ENCODE data around the gene RNF112. TPM values are rescaled to one million over a fixed set of nuclear protein-coding genes. Genes with fewer than 3 reads are reported as not detected.

The RNF112 gene
- total RNA-seq, 2 donors from 2014 or later: 0.67 to 1.2 TPM

- H3K9me3 ChIP-seq: no peaks in the 10 kb centered on the region
- TF ChIP-seq, protein P1, sequence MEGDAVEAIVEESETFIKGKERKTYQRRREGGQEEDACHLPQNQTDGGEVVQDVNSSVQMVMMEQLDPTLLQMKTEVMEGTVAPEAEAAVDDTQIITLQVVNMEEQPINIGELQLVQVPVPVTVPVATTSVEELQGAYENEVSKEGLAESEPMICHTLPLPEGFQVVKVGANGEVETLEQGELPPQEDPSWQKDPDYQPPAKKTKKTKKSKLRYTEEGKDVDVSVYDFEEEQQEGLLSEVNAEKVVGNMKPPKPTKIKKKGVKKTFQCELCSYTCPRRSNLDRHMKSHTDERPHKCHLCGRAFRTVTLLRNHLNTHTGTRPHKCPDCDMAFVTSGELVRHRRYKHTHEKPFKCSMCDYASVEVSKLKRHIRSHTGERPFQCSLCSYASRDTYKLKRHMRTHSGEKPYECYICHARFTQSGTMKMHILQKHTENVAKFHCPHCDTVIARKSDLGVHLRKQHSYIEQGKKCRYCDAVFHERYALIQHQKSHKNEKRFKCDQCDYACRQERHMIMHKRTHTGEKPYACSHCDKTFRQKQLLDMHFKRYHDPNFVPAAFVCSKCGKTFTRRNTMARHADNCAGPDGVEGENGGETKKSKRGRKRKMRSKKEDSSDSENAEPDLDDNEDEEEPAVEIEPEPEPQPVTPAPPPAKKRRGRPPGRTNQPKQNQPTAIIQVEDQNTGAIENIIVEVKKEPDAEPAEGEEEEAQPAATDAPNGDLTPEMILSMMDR (IDR thresholded peaks at IDR 0.05): no peak
- no peak for DNase-seq (ENCODE audit: low spot score)
- no peaks in the 10 kb centered on the region for H3K36me3 ChIP-seq
- no peaks in the 10 kb centered on the region for H3K4me1 ChIP-seq
- no peaks in the 10 kb centered on the region for H3K27me3 ChIP-seq
- no peak overlapping the region for H3K27ac ChIP-seq
- no peak overlapping the region for H3K4me3 ChIP-seq
Measured at GRCh38 chr17:19405114-19405513, 5.9 kb upstream of the RNF112 start.

DNA sequence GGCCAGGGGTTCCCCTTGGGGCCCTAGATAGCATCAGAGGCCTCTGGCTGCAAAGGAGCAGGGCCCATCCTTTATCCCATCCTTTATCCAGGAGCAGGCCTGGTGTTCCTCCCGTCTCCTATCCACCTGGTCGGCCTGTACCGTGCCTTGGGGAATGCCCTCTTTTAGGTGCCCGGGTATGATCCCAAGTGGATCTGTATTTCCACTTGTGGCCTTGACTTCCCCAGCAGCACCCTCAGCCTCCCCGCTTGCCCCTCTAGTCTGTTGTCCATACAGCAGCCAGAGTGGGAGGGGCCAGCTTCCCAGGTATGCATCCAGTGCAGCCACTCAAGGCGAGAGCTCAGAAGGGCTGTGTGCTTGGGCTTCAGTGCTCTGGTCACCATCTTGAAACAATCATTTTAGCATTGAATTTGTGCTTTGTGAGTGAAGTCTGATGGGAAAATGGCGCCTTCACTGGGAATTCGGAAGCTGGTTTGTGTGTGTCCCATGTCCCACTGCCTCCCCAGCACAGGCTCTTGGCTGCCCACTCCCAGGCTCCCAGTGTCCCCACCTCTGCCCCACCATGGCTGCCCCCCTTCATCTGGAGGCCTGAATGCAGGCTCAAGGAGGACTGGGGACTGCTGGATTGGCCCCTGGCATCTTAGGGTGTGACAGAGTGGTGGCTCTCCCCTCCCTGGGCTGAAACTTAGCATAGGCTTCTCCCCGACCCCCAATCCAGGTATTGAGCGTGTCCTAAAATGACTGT, 3.3 kb upstream of the RNF112 start:
- H3K4me3 ChIP-seq: no peak overlapping the region
- no peak for DNase-seq (ENCODE audit: low spot score)
- no peaks in the 10 kb centered on the region for H3K27me3 ChIP-seq
- H3K36me3 ChIP-seq: no peaks in the 10 kb centered on the region
- no peak overlapping the region for H3K27ac ChIP-seq
- H3K9me3 ChIP-seq: no peaks in the 10 kb centered on the region
- TF ChIP-seq, protein P1 (IDR thresholded peaks at IDR 0.05): no peak
- peaks cover 0 to 18% of the 10 kb centered on the region in 2 donors for H3K4me1 ChIP-seq

DNA sequence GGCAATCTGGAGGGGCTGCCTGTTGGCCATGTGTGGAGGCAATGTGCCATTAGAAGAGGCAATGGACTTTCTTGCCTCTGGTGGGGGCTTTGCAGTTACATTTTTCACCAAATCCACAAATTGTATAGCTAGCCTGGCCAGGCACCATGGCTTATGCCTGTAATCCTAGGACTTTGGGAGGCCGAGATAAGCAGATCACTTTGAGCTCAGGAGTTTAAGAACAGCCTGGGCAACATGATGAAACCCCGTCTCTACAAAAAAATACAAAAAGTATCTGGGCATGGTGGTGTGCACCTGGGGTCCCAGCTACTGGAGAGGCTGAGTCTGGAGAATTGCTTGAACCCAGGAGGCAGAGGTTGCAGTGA, 2.7 kb upstream of the RNF112 start:
- no peak overlapping the region for H3K4me3 ChIP-seq
- H3K36me3 ChIP-seq: no peaks in the 10 kb centered on the region
- DNase-seq (ENCODE audit: low spot score): no peak
- H3K27me3 ChIP-seq: no peaks in the 10 kb centered on the region
- no peaks in the 10 kb centered on the region for H3K9me3 ChIP-seq
- peaks cover 0 to 18% of the 10 kb centered on the region in 2 donors for H3K4me1 ChIP-seq
- TF ChIP-seq, protein P1 (IDR thresholded peaks at IDR 0.05): no peak
- H3K27ac ChIP-seq: no peak overlapping the region

DNA sequence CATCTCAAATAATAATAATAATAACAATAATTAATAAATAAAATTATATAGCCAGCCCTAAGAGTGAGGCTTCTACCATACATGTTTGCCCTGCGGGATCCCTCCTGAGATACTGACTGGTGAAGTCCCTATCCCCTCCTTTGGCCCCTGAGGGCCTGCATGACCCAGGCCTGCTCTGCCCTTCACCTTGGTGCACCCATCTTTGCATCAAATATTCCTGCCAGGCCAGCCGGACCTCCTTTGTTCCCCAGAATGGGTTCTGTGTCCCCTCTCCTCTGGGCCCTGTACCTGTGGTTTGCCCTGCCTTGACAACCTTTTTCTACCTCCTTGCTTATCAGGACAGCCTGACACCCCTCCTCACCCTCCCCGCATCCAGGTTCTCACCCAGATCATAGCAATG, 2.0 kb upstream of the RNF112 start:
- DNase-seq (ENCODE audit: low spot score): no peak
- Histone ChIP-seq H3K27ac (no peak overlapping the region), H3K4me1 (peaks cover 0 to 18% of the 10 kb centered on the region in 2 donors), H3K36me3 (no peaks in the 10 kb centered on the region), H3K27me3 (no peaks in the 10 kb centered on the region), H3K4me3 (no peak overlapping the region), H3K9me3 (no peaks in the 10 kb centered on the region)
- TF ChIP-seq, protein P1 (IDR thresholded peaks at IDR 0.05): no peak

GRCh38 chr17:19409509-19409908, 1.5 kb upstream of the RNF112 start:
- H3K9me3 ChIP-seq: no peaks in the 10 kb centered on the region
- H3K4me3 ChIP-seq: no peak overlapping the region
- no peaks in the 10 kb centered on the region for H3K36me3 ChIP-seq
- TF ChIP-seq, protein P1 (IDR thresholded peaks at IDR 0.05): no peak
- no peaks in the 10 kb centered on the region for H3K27me3 ChIP-seq
- H3K4me1 ChIP-seq: peaks cover 0 to 18% of the 10 kb centered on the region in 2 donors
- no peak for DNase-seq (ENCODE audit: low spot score)
- H3K27ac ChIP-seq: no peak overlapping the region

- H3K4me1 ChIP-seq: peaks cover 0 to 18% of the 10 kb centered on the region in 2 donors
- H3K4me3 ChIP-seq: no peak overlapping the region
- DNase-seq (ENCODE audit: low spot score): no peak
- H3K9me3 ChIP-seq: no peaks in the 10 kb centered on the region
- TF ChIP-seq, protein P1 (IDR thresholded peaks at IDR 0.05): no peak
- H3K36me3 ChIP-seq: no peaks in the 10 kb centered on the region
- H3K27ac ChIP-seq: no peak overlapping the region
- H3K27me3 ChIP-seq: no peaks in the 10 kb centered on the region
Measured at GRCh38 chr17:19410091-19410490, 941 bp upstream of the RNF112 start.
